VCaP (cell line): ENCODE results near the gene PODN.

Source experiments
- H3K27ac ChIP-seq: fragments of 450-650 bp; 2 replicates; pipeline ENCODE4 v1.5.1; 2017
- TF ChIP-seq, protein P1 (sequence below): fragments of 450-650 bp; conservative IDR thresholded peaks from 2 replicates; pipeline ENCODE4 v1.5.1; 2017; ENCODE audit warnings: mild to moderate bottlenecking, moderate library complexity

The PODN gene

DNA sequence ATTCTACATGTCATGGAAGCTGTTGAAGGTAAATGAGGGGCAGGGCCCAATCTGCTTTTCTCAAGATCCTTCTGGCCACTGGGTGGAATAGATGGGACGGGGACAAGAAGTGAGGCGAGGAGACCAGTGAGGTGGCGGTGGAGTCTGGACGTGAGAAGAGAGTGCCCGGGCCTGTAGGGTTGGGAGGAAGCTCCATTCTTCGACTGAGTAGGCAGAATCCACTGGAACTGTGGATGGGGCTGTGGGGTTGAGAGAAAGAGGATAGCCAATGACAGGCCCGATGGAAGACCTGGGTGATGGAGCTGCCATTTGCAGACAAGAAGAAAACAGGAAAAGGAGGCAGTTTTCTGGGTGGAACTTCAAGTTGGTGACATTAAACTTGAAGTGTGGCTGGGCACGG lies 70.2 kb downstream of the PODN start:
- TF ChIP-seq, protein P1, sequence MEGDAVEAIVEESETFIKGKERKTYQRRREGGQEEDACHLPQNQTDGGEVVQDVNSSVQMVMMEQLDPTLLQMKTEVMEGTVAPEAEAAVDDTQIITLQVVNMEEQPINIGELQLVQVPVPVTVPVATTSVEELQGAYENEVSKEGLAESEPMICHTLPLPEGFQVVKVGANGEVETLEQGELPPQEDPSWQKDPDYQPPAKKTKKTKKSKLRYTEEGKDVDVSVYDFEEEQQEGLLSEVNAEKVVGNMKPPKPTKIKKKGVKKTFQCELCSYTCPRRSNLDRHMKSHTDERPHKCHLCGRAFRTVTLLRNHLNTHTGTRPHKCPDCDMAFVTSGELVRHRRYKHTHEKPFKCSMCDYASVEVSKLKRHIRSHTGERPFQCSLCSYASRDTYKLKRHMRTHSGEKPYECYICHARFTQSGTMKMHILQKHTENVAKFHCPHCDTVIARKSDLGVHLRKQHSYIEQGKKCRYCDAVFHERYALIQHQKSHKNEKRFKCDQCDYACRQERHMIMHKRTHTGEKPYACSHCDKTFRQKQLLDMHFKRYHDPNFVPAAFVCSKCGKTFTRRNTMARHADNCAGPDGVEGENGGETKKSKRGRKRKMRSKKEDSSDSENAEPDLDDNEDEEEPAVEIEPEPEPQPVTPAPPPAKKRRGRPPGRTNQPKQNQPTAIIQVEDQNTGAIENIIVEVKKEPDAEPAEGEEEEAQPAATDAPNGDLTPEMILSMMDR, result no peak
- H3K27ac ChIP-seq, result no peak overlapping the region

DNA sequence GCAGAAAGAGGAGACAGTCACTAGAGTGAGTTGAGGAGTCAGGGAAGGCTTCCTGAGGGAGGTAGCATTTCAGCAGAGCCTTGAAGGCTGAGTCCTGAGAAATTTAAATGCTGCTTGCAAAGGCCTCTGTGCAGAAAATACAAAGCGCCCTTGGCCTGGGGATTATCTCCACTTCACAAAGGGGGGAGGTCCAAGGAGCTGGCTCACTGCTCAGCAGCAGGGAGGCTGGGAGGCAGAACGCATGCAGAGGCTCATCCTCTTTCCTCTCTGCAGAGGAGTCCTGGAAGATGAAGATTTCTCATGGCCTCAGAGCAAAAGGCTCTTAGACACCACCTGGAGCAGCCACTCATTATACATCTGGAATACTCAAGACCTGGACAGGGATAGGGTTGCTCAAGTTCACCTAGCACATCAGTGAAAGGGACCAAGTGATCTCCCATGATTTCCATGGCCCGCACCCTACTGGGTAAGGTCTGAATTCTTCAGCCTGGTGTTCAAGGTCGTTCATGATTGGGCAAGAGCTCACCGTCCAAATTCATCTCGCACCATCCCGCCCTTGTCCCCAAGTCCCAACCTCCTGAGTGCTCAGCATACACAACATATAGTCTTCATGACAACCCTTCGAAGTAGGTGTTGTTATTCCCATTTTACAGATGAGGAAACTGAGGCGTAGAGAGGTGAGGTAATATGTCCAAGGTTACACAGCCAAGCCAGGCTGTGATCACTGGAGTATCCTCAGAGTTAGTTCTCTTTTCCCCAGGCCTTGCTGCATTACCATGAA lies 71.4 kb downstream of the PODN start:
- H3K27ac ChIP-seq, result no peak overlapping the region
- TF ChIP-seq, protein P1, result no peak

DNA sequence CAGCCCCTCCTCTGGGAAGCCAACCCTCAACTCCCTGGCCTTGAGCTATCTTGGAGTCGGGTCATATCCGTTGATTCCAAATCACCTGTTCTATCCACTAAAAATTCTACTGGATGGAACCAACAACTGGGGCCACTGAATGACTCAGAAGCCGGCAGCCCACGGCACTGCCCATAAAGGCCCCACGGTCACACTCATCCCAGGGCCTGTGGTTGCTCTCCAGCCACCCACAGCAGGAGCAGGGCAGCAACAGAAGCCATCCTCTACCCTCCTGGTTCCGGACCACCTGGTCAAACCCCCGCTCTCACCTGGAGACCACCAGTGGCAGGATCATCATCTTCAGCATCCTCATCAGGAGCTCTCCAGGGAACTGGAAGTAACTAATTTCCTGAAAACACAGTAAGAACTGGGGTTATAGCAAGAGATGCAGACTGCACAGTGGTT lies 72.1 kb downstream of the PODN start:
- H3K27ac ChIP-seq, result no peak overlapping the region
- TF ChIP-seq, protein P1, result no peak
